Measurements from ENCODE around the gene SWI5.
"Not testable (repeated sequence)": the region's sequence is repeated elsewhere in the genome, so short reads cannot be mapped to it uniquely, and the experiment has no call there.

SWI5 gene

GRCh38 chr9:128279088-128280073, 3.3 kb downstream of the SWI5 start:
- DNase-seq: not testable (repeated sequence)

GRCh38 chr9:128280084-128280622, 4.1 kb downstream of the SWI5 start:
- DNase-seq: no peak

DNA sequence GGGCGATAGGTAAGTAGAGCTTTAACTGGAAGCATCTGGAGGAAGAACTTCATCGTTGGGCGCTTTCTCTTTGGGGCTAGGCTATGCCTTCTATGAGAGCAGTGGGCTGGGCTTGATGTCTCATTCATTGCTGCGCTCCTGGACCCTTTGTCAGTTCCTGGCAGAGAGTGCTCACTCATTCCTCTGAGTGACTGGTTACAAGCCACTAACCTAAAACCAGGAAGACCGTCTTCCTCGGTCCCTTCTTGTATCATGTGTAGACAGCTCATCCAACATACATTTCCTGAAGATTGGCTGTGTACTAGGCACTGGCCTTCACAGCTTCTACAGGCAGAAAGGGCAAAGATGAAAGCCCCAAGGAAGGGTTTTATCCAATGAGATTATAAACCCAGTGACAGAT, 6.4 kb downstream of the SWI5 start:
- no peak for DNase-seq

- DNase-seq: no peak
Measured at GRCh38 chr9:128285033-128285784, 9.1 kb downstream of the SWI5 start.

DNA sequence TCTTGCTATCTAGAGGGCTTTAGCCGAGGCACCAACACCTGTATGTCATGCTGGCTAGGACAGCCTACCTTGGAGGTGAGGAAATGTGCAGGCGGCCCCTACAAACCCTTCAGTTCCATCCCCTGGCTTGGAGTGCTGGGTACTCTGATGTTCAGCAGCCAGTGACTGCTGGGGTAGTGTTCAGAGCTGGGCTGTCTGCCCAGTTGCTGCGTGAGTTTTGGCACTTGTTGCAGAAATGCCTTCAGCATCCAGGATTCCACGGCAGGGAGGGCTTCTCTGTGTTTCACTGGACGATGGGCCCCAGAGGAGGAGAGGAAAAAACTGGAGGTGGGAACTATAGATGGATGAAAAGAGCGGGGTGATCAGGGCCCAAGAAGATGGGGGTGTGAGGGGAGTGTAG, 10.4 kb downstream of the SWI5 start:
- no peak for DNase-seq

- no peak for DNase-seq
Measured at GRCh38 chr9:128288273-128289004, 12.4 kb downstream of the SWI5 start.

DNA sequence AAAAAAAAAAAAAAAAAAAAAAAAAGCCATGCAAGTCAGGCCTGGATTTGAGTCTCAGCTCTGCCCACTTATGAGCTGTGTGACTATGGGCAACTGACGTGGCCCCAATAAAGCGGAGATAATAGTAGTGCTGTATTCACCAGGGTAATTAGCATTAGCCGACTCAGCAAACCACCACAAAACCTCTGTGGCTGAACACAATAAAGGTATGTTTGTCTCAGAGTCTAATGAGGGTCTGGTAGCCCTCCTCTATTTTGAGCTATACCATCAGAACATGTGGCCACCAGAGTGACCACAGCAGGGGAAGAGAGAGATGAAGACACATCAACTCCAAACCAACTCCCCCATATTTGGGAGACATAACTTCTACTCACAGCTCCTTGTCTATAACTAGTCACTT, 15.9 kb downstream of the SWI5 start:
- no peak for DNase-seq

DNA sequence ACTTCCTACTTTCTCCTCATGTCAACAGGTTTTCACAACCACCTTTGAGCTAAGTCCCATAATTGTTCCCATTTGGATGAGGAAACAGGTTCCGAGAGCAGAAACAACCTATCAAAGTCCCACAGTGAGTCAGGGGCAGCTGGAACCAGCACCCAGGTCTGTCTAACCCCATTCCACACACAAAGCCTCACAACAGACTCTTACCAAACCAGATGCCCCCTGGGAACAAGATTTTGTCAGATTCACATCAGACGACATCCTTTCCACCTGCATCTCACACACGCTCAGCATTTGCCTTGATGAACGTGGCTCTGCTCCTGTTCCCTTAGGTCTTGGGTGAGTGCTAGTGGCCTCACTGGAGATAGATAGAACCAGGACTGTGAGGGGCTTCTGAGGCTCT, 17.0 kb downstream of the SWI5 start:
- DNase-seq: no peak

- DNase-seq: no peak
Measured at GRCh38 chr9:128294142-128294541, 18.1 kb downstream of the SWI5 start.

GRCh38 chr9:128296340-128297220, 20.5 kb downstream of the SWI5 start:
- DNase-seq: no peak

DNA sequence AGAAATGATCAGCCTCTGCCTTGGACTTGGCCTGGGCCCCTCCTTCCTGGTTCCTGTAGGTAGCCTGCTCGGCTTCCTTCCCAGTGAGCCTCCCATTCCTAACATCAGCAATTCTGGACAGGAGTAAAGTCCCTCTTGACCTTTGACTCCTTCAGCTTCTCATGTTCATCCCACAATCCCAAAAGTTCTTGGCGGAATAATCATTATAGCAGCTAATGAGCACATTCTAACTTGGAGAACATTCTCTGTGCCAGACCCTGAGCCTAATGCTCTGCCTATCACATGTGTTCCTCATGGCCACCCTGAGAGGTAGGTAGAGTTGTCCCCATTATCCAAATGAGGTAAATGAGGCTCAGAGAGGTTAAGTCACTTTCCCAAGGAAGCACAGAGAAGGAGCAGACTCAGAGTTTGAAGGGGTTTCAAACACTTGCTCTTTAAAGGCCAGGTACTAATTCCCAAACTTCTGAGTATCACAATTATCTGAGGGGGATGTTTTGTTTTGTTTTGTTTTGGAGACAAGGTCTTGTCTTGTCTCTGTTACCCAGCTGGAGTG, 21.2 kb downstream of the SWI5 start:
- DNase-seq: no peak

DNA sequence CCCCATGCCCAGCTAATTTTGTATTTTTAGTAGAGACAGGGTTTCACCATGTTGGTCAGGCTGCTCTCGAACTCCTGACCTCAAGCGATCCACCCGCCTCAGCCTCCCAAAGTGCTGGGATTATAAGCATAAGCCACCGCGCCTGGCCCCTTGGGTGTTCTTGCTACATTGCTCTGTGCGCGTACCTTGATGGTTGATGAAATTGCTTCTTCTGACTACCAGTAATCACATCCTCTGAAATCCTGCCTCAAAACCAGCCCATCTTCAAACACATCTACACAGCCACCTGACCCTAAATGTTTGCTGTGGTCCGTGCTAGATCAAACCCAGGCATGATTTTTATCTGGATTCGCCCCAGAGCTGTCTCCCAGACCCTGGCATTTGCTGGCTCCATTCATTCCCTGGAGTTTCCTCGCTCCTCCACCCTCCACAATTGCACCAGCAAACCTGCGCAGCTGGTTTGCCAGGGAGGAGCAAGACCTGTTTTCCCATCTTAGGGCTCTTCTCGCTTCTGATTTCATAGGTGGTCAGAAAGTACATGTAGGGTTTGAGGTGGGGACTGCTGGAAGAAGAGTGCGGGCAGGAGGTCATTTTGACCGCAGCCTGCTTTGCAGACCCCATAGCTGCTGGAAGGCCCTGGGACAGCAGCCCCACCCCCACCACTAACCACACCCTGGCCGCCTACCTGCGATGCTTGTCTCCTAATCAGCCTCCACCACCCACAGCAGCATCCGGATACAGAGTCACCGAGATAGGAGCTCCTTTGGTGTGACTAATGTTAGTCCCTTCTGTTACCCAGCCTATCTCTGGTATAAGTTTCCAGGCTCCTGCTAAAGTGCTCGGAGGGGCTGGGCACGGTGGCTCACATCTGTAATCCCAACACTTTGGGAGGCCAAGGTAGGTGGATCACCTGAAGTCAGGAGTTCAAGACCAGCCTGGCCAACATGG, 22.7 kb downstream of the SWI5 start:
- DNase-seq: no peak

GRCh38 chr9:128304136-128304970, 28.3 kb downstream of the SWI5 start:
- no peak for DNase-seq

- no peak for DNase-seq
Measured at GRCh38 chr9:128304971-128305288, 28.9 kb downstream of the SWI5 start.

DNA sequence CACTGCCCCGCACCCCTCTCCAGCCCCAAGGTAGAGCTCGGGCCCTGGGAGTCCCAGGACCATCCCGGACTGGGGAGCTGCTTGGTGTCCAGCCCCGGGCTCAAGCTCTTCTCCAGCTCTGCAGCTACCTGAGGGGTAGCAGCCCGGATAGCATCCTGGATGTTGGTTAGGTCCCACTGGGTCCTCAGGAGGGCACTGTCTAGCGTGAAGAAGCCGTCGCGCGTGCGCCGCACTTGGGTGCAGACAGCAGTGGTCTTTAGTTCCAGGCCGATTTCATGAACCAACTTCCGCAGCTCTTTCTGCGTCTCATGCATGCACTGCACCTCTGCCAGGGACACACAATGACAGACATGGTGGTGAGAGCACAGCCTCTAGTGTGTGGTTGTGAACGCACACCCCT, 33.5 kb downstream of the SWI5 start:
- no peak for DNase-seq

DNA sequence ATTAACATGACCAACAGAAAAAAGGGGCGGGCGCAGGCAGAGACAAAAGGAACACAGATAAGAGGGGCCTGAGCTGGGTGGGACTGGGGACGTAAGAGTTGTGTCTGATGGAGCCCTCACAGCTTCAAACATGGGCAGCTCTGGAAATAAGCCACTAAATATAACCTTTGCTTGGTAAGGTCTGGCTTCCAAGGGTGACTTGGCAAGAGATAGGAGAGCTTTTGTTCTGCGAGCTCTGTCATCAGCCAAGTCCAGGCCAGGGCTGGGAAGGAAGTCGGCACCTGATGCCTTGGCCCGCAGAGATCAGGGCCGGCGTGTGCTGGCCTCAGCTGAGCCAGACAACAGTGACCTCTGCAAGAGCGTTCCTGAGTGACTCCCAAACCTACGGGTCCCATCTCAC, 34.4 kb downstream of the SWI5 start:
- DNase-seq: no peak

GRCh38 chr9:128314697-128315096, 38.6 kb downstream of the SWI5 start:
- DNase-seq: no peak

DNA sequence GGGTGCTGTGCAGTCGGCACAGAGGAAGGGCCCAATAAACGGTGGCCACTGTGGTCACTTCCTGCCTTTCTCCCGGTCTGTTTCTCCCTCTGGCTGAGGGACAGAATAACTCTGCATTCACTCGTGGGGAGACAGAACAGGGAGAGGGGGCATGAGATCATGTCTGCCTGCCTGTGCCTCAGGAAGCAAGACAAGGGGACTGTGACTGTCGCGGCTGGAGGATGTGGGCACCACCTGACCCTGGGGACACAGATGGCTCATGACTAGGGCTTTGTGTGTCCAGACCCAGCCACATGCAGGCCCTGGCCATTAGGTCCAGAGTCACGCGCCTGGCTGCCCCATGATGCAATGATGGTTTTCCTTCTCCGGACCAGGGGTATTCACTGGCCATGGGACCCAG, 40.3 kb downstream of the SWI5 start:
- no peak for DNase-seq

DNA sequence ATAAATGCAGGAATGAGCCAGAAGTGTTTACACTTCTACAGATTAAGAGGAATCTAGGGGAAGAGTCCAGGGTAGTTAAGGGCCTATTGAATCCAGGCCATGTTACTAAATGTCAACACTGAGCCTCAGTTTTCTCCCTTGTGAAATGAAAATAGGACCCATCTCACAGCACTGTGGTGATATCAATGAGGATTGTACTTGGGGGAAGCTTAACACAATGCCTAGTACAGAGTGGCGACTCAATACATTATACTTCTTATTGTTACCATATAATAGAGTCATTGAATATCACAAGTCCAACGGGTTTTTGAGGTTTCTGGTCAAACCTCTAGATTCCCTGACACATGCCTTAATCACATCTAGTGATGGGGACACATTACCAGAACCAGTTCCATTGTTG, 41.6 kb downstream of the SWI5 start:
- no peak for DNase-seq

DNA sequence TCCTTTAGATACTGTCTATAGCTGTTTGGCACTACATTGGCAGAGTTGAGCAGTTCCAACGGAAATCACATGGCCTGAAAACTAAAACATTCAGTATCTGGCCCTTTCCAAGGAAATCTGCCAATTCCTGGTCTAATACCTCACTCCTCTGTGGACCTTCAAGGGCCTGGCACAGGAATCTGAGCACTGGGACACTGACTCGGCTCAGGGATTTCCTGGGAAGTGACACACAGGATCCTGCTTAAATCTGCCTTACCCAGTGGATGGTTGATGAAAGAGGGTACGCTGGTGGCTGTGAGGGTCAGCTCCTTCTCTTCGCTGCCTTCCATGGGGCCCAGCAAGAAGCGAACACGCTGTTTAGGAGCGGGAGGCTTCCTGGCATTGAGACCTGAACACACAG, 45.3 kb downstream of the SWI5 start:
- no peak for DNase-seq
